GM23248 (cell line): Measurements from ENCODE around the gene GNRHR.

Experiments
- EZH2 ChIP-seq: fragments of 200-600 bp; sonication (generic); IDR thresholded peaks from 2 replicates; pipeline ENCODE4 v1.6.1; 2018; ENCODE audit warnings: antibody characterized with exemption, mild to moderate bottlenecking; ENCODE audit not compliant: insufficient read depth, poor library complexity, severe bottlenecking
- EZH2phosphoT487 ChIP-seq: fragments of 200-600 bp; sonication (generic); IDR thresholded peaks from 2 replicates; pipeline ENCODE4 v1.6.1; 2018; ENCODE audit warnings: antibody characterized with exemption, moderate library complexity, mild to moderate bottlenecking, low read depth; ENCODE audit not compliant: insufficient read depth

- TF ChIP-seq EZH2phosphoT487 (no peak), EZH2 (no peak)
Observed at GRCh38 chr4:67727124-67727850, 26.9 kb downstream of the GNRHR start.
